Measurements from ENCODE around the gene TERT. TPM values are rescaled to one million over a fixed set of nuclear protein-coding genes. Genes with fewer than 3 reads are reported as not detected.
"Not testable (repeated sequence)": the region's sequence is repeated elsewhere in the genome, so short reads cannot be mapped to it uniquely, and the experiment has no call there.

The TERT gene
- total RNA-seq, 2 donors from 2014 or later: not detected

DNA sequence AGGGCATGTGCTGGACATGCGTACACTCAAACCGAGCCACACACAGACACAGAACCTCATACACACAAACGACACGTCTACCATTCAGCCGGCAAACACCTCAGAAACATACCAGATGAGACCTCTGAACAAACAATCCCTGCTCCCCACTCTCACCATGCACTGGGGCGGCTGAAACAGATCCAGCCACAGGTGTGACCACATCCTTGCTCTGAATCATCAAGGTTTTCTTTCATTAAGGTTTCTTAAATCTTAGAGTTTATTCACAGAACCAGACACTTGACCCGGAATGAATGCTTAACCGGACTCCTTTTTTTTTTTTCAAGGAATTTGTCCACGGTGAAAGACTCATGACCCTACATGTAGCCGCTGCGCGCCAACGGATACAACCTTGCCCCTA is 26.2 kb downstream of the TERT start:
- TF ChIP-seq, protein P1, sequence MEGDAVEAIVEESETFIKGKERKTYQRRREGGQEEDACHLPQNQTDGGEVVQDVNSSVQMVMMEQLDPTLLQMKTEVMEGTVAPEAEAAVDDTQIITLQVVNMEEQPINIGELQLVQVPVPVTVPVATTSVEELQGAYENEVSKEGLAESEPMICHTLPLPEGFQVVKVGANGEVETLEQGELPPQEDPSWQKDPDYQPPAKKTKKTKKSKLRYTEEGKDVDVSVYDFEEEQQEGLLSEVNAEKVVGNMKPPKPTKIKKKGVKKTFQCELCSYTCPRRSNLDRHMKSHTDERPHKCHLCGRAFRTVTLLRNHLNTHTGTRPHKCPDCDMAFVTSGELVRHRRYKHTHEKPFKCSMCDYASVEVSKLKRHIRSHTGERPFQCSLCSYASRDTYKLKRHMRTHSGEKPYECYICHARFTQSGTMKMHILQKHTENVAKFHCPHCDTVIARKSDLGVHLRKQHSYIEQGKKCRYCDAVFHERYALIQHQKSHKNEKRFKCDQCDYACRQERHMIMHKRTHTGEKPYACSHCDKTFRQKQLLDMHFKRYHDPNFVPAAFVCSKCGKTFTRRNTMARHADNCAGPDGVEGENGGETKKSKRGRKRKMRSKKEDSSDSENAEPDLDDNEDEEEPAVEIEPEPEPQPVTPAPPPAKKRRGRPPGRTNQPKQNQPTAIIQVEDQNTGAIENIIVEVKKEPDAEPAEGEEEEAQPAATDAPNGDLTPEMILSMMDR (IDR thresholded peaks at IDR 0.05): no peak
- H3K27ac ChIP-seq: no peak overlapping the region
- no peaks in the 10 kb centered on the region for H3K9me3 ChIP-seq
- H3K27me3 ChIP-seq (replicated peaks; ENCODE audit: insufficient read depth): no peaks in the 10 kb centered on the region
- H3K4me1 ChIP-seq (ENCODE audit: control insufficient read depth in 1 of 2, low read depth in 2 of 2): no peaks in the 10 kb centered on the region
- no peak for ATAC-seq (ENCODE audit: insufficient number of reproducible peaks, low FRiP score, low read depth)
- H3K36me3 ChIP-seq: no peaks in the 10 kb centered on the region
- no peak overlapping the region for H3K4me3 ChIP-seq
- no peak for DNase-seq (ENCODE audit: low spot score)

DNA sequence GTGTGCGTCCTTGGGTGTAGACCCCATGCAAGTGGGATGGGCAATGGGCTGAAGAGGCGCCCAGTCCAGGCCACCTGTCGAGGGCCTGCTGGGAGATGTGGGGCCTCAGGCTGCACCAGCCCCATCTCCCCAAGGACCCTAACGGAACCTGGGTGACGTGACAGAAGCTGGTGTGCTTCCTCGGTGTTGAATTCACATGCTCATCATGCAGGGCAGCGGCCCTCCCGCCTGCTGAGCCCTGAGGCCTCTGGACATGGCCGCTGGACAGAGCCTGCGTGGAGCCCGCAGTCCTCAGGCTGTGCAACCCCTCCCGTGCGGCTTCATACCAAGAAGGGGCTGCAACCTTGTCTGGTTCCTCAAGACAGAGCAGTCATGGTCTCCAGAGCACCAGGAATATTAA is 26.8 kb downstream of the TERT start:
- H3K27ac ChIP-seq: no peak overlapping the region
- DNase-seq (ENCODE audit: low spot score) (no peak), ATAC-seq (ENCODE audit: insufficient number of reproducible peaks, low FRiP score, low read depth) (no peak)
- H3K4me3 ChIP-seq: no peak overlapping the region
- no peaks in the 10 kb centered on the region for H3K9me3 ChIP-seq
- H3K36me3 ChIP-seq: no peaks in the 10 kb centered on the region
- H3K4me1 ChIP-seq (ENCODE audit: control insufficient read depth in 1 of 2, low read depth in 2 of 2): no peaks in the 10 kb centered on the region
- TF ChIP-seq, protein P1 (IDR thresholded peaks at IDR 0.05): no peak
- H3K27me3 ChIP-seq (replicated peaks; ENCODE audit: insufficient read depth): no peaks in the 10 kb centered on the region

DNA sequence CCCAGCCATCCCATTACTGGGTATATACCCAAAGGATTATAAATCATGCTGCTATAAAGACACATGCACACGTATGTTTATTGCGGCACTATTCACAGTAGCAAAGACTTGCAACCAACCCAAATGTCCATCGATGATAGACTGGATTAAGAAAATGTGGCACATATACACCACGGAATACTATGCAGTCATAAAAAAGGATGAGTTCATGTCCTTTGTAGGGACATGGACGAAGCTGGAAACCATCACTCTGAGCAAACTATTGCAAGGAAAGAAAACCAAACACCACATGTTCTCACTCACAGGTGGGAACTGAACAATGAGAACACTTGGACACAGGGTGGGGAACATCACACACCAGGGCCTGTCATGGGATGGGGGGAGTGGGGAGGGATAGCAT is 27.4 kb downstream of the TERT start:
- not testable (repeated sequence) for H3K4me1 ChIP-seq (ENCODE audit: control insufficient read depth in 1 of 2, low read depth in 2 of 2); H3K9me3 ChIP-seq; DNase-seq (ENCODE audit: low spot score); H3K27ac ChIP-seq; H3K36me3 ChIP-seq; H3K4me3 ChIP-seq; H3K27me3 ChIP-seq (replicated peaks; ENCODE audit: insufficient read depth); ATAC-seq (ENCODE audit: insufficient number of reproducible peaks, low FRiP score, low read depth)

DNA sequence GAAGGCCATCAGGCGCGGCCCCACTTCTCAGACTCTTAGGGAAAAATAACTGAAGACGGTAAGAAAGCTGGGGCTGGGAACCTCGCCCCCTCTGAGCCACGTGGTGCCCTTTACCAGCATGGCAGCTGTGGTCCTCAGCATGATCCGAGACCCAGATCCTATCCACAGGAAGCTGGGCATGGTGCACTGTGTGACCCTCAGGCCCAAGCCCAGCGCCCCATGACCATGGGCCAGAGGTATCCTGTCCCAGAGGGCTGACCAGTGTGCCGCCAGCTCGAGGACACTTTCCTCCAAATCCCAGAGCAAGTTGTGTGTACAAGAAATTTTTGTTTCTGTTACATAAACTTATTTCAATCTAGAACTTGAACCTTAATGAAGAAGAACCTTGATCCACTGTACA is 28.1 kb downstream of the TERT start:
- DNase-seq (ENCODE audit: low spot score) (no peak), ATAC-seq (ENCODE audit: insufficient number of reproducible peaks, low FRiP score, low read depth) (no peak)
- Histone ChIP-seq H3K27ac (no peak overlapping the region), H3K27me3 (replicated peaks; ENCODE audit: insufficient read depth) (no peaks in the 10 kb centered on the region), H3K36me3 (no peaks in the 10 kb centered on the region), H3K4me3 (no peak overlapping the region), H3K4me1 (ENCODE audit: control insufficient read depth in 1 of 2, low read depth in 2 of 2) (no peaks in the 10 kb centered on the region), H3K9me3 (no peaks in the 10 kb centered on the region)
- TF ChIP-seq, protein P1 (IDR thresholded peaks at IDR 0.05): no peak

DNA sequence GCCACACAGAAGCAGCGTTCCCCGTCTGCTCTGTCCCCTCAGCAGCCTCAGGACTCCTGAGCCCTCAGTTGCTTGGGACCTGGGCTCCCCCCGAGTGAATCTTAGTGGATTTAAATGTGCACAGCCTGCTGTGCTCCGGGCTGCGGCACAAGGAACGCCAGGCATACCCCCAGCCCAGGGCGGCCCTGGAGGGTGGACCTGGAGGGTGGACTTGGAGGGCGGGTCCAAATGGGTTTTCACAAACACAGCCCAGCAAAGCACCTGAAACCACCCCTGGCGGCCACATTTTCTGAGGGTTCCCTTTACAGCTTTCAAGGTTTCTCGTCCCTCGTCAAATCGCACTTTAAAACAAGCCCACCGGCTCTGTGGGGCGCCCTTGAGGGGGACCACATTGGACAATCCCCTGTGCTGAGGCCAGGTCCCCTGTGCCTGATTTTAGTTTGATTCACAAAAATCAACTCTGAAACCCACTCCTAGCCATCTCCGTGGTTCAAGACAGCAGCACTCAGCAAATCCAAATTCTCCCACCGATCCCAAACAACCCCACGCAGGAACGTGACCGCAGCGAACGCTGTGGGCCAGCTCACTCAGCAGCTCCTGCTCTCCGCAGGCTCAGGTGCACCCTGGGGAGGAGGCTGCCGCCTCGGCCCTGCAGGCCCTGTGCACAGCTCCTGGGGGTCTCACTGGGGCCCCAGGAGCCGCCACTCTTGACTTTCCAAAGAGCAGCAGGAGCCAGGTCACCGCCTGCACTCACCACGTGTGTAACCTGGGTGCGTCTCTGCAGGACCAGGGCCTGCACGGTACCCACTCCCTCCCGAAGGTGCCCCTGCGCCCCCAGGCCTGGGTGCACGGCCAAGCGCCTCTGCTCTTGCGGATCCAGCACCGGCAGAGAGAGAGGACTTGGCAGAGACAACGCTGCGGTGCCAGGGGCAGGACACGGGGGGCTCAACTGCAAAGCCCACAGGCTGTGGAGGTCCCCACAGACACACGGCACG is 29.1 kb downstream of the TERT start:
- TF ChIP-seq, protein P1 (IDR thresholded peaks at IDR 0.05): no peak
- Histone ChIP-seq H3K4me1 (ENCODE audit: control insufficient read depth in 1 of 2, low read depth in 2 of 2) (no peaks in the 10 kb centered on the region), H3K27me3 (replicated peaks; ENCODE audit: insufficient read depth) (no peaks in the 10 kb centered on the region), H3K4me3 (no peak overlapping the region), H3K27ac (no peak overlapping the region), H3K36me3 (no peaks in the 10 kb centered on the region), H3K9me3 (no peaks in the 10 kb centered on the region)
- no peak for DNase-seq (ENCODE audit: low spot score)
- no peak for ATAC-seq (ENCODE audit: insufficient number of reproducible peaks, low FRiP score, low read depth)

Measured in thoracic aorta (tissue), 2 donors.